Nephron progenitor cell (in vitro differentiated cells): Measurements from ENCODE around the gene VPS45.
"Not testable (repeated sequence)": the region's sequence is repeated elsewhere in the genome, so short reads cannot be mapped to it uniquely, and the experiment has no call there.

Experiments used
- DNase-seq: peaks from one replicate; pipeline ENCODE4 v3.0.0; 2021
- H3K27ac Mint-ChIP-seq: 2 replicates; pipeline ENCODE4 v1.8.0; 2021; ENCODE audit warnings: mild to moderate bottlenecking, moderate library complexity, mixed read lengths
- H3K27me3 Mint-ChIP-seq: 2 replicates; pipeline ENCODE4 v1.8.0; 2021; ENCODE audit warnings: mild to moderate bottlenecking, low read depth, mixed read lengths; ENCODE audit not compliant: poor library complexity
- H3K36me3 Mint-ChIP-seq: 2 replicates; pipeline ENCODE4 v1.8.0; 2021; ENCODE audit warnings: low read depth, mixed read lengths
- H3K4me1 Mint-ChIP-seq: 2 replicates; pipeline ENCODE4 v1.8.0; 2021; ENCODE audit warnings: mixed read lengths
- H3K4me3 Mint-ChIP-seq: 2 replicates; pipeline ENCODE4 v1.8.0; 2021; ENCODE audit warnings: mild to moderate bottlenecking, moderate library complexity, mixed read lengths
- H3K9me3 Mint-ChIP-seq: 2 replicates; pipeline ENCODE4 v1.8.0; 2021; ENCODE audit warnings: mild to moderate bottlenecking, moderate library complexity, mixed read lengths
- TF ChIP-seq, protein P1 (sequence below): fragments of 200-600 bp; sonication (generic); IDR thresholded peaks from 2 replicates; pipeline ENCODE4 v1.5.0; 2021; ENCODE audit warnings: antibody characterized with exemption

The VPS45 gene

DNA sequence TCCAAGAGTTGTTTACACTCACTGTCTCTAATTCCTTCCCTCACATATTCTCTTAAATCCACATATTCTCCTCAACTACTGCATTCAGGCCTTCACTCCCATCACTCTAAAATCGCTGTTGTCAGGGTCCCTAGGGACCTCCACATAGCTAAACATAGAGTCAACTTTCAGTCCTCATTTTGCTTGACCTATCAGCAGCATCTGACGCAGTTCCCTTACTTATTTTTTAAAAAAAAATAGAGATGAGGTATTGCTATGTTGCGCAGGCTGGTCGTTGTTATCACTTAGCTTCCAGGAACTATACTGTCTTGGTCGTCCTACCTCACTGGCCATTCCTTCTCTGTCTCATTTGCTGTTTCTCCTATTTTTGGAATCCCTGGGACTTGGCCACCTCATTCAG, 70.5 kb downstream of the VPS45 start:
- Mint-ChIP-seq H3K27me3 (no peaks in the 10 kb centered on the region), H3K36me3 (peaks cover 14% of the 10 kb centered on the region), H3K4me1 (no peaks in the 10 kb centered on the region), H3K27ac (no peak overlapping the region), H3K4me3 (no peak overlapping the region), H3K9me3 (no peaks in the 10 kb centered on the region)
- TF ChIP-seq, protein P1, sequence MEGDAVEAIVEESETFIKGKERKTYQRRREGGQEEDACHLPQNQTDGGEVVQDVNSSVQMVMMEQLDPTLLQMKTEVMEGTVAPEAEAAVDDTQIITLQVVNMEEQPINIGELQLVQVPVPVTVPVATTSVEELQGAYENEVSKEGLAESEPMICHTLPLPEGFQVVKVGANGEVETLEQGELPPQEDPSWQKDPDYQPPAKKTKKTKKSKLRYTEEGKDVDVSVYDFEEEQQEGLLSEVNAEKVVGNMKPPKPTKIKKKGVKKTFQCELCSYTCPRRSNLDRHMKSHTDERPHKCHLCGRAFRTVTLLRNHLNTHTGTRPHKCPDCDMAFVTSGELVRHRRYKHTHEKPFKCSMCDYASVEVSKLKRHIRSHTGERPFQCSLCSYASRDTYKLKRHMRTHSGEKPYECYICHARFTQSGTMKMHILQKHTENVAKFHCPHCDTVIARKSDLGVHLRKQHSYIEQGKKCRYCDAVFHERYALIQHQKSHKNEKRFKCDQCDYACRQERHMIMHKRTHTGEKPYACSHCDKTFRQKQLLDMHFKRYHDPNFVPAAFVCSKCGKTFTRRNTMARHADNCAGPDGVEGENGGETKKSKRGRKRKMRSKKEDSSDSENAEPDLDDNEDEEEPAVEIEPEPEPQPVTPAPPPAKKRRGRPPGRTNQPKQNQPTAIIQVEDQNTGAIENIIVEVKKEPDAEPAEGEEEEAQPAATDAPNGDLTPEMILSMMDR = no peak
- no peak for DNase-seq

DNA sequence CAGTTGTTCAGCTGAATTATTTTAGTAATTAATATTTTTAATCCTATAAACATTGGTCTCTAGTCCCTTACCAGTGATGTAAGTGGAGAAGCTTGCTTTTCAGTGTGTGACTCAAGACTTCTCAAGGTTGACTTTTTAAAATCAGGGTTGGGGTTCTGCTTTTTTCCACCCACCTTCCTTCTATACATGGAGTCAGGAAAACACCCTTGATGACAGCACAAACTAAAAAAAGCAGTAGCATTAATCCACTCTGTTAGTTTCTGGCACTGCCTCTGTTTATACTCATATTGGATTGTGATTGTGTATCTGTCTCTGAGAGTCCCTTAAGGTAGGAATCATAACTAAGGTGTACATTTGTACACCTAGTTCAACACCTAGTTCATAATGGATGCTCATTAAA, 73.9 kb downstream of the VPS45 start:
- peaks cover 2% of the 10 kb centered on the region for H3K27me3 Mint-ChIP-seq
- H3K27ac Mint-ChIP-seq = no peak overlapping the region
- peaks cover 14% of the 10 kb centered on the region for H3K4me1 Mint-ChIP-seq
- TF ChIP-seq, protein P1 = no peak
- DNase-seq = no peak
- H3K9me3 Mint-ChIP-seq = no peaks in the 10 kb centered on the region
- H3K4me3 Mint-ChIP-seq = no peak overlapping the region
- H3K36me3 Mint-ChIP-seq = peaks cover 8% of the 10 kb centered on the region

DNA sequence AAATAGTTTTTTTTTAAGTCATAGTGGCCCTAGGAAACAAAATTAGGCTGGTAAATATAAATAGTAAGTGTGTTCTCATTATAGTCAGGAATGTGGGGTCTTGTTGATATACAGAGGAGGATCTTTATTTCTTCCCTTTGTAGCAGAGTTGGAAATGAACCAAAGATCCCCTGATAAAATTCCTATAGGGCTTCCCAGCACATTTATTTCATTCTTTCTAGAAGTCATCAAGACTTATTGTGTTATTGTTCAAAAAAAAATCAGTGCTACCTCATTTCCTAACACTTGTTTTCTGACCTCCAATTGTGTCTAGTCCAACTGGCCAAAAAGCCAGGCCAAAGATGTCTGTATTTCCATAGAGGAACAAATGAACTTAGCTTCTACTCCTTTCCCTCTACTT, 74.5 kb downstream of the VPS45 start:
- no peaks in the 10 kb centered on the region for H3K9me3 Mint-ChIP-seq
- DNase-seq = no peak
- peaks cover 8% of the 10 kb centered on the region for H3K36me3 Mint-ChIP-seq
- no peak overlapping the region for H3K4me3 Mint-ChIP-seq
- H3K4me1 Mint-ChIP-seq = peaks cover 21% of the 10 kb centered on the region
- H3K27me3 Mint-ChIP-seq = peaks cover 2% of the 10 kb centered on the region
- TF ChIP-seq, protein P1 = no peak
- H3K27ac Mint-ChIP-seq = no peak overlapping the region

DNA sequence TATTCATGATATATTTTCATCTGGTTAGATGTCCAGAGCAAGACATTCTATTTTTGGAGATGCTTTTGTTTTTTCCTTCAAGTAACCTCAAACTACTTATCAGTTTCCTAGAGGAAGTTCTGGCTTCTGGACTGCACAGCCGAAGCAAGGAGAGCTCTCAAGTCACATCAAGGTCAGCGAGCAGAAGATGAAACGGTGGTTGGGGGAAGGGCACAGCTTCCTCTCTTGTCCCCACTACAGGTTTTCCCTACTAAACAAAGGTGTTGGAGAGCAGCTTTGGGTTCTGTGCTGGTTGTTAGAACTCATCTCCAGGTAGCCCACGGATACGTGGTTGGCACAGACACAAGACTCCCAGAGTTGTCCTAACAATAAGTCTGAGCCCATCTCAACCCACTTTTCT, 77.0 kb downstream of the VPS45 start:
- Mint-ChIP-seq H3K4me1 (peaks cover 43% of the 10 kb centered on the region), H3K27ac (peak overlapping the region; percentile 56)

DNA sequence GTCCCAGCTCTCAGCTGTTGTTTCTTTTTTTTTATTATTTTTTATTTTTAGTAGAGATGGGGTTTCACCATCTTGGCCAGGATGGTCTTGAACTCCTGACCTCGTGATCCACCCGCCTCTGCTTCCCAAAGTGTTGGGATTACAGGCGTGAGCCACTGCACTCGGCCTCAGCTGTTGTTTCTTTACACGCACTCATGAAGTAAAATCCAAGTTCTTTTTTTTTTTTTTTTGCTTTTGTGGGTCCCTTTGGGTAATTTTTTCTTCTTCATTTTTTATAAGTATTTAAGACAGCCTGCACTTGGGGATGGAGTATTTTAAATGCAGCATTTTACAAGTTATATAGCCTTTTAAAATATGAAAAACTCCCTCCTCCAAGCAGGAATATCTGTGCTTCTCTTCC, 78.4 kb downstream of the VPS45 start:
- H3K4me3 Mint-ChIP-seq, DNase-seq, H3K27me3 Mint-ChIP-seq, H3K27ac Mint-ChIP-seq, H3K36me3 Mint-ChIP-seq, H3K9me3 Mint-ChIP-seq: not testable (repeated sequence)
- peaks cover 44% of the 10 kb centered on the region for H3K4me1 Mint-ChIP-seq

More for the DNA sequence above, 77.0 kb downstream of the VPS45 start:
- Mint-ChIP-seq H3K4me3 (no peak overlapping the region), H3K36me3 (peaks cover 4% of the 10 kb centered on the region), H3K9me3 (no peaks in the 10 kb centered on the region), H3K27me3 (peaks cover 2% of the 10 kb centered on the region)
- TF ChIP-seq, protein P1 = no peak
- no peak for DNase-seq

DNA sequence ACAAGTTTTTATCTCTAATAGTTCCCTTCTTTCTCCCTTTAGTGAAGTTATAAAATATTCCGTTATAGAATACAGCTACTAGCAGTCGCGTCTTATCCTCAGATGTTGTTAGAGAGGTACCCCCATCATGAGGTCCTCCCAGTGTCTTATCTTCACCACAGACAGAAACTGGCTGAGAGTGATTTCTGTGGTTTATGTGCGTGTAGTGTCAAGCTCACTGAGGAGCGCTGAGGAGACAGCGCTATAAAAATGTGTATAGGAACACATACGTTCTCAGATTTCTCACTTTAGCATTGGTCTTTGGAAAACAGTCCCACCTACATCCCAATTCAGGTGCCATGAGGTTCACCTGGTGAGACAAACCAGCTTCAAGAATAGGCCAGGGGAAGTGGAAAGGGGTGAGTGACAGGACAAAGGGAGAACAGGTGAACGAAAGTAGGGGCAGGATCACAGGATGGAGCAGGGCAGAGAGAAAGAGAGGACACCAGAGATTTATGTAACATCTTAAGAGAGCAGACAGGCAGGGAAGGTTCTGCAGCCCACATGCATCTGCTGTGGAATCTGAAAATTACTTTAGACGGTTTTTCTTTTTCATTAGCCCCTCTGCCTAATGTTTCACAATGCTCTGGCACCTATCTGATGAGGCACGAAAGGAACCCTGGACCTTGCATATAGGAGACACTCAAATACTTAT, 79.4 kb downstream of the VPS45 start:
- no peaks in the 10 kb centered on the region for H3K9me3 Mint-ChIP-seq
- TF ChIP-seq, protein P1 = no peak
- peaks cover 2% of the 10 kb centered on the region for H3K27me3 Mint-ChIP-seq
- no peak for DNase-seq
- no peak overlapping the region for H3K27ac Mint-ChIP-seq
- peaks cover 54% of the 10 kb centered on the region for H3K4me1 Mint-ChIP-seq
- H3K4me3 Mint-ChIP-seq = peak overlapping the region; percentile 63
- H3K36me3 Mint-ChIP-seq = no peaks in the 10 kb centered on the region
